Measurements from ENCODE around the gene TIMM10.

The TIMM10 gene

GRCh38 chr11:57530596-57531507 lies at the start of gene TIMM10:
Gene TIMM10 (minus strand): TSS chr11:57530754. CDS start chr11:57530189, 565 bp downstream.
- DNase-seq (ENCODE audit: low read depth in 2 of 2): peak; percentile 91 to 94

GRCh38 chr11:57574061-57574460 lies 43.5 kb upstream of the TIMM10 start:
- DNase-seq (ENCODE audit: low read depth in 2 of 2): no peak

GRCh38 chr11:57571606-57572005 lies 41.1 kb upstream of the TIMM10 start:
- no peak for DNase-seq (ENCODE audit: low read depth in 2 of 2)

GRCh38 chr11:57568330-57568766 lies 37.8 kb upstream of the TIMM10 start:
- peak in 1 of 2 donors; percentile 73 for DNase-seq (ENCODE audit: low read depth in 2 of 2)

GRCh38 chr11:57567515-57568329 lies 37.2 kb upstream of the TIMM10 start, which contains the start of gene UBE2L6:
Gene UBE2L6 (minus strand): TSS chr11:57567672. CDS start chr11:57567611, 61 bp downstream.
- DNase-seq (ENCODE audit: low read depth in 2 of 2): peak; percentile 18 to 75

- DNase-seq (ENCODE audit: low read depth in 2 of 2): peak; percentile 13 to 25
Measured at GRCh38 chr11:57566905-57567514, 36.5 kb upstream of the TIMM10 start.

- peak in 1 of 2 donors; percentile 20 for DNase-seq (ENCODE audit: low read depth in 2 of 2)
Measured at GRCh38 chr11:57566005-57566904, 35.7 kb upstream of the TIMM10 start.

GRCh38 chr11:57562596-57562995 lies 32.0 kb upstream of the TIMM10 start:
- DNase-seq (ENCODE audit: low read depth in 2 of 2): no peak

GRCh38 chr11:57560146-57560545 lies 29.6 kb upstream of the TIMM10 start:
- no peak for DNase-seq (ENCODE audit: low read depth in 2 of 2)

GRCh38 chr11:57556041-57556440 lies 25.5 kb upstream of the TIMM10 start:
- DNase-seq (ENCODE audit: low read depth in 2 of 2): no peak

GRCh38 chr11:57555393-57555792 lies 24.8 kb upstream of the TIMM10 start:
- no peak for DNase-seq (ENCODE audit: low read depth in 2 of 2)

- DNase-seq (ENCODE audit: low read depth in 2 of 2): no peak
Measured at GRCh38 chr11:57552479-57552878, 21.9 kb upstream of the TIMM10 start.

GRCh38 chr11:57551941-57552340 lies 21.4 kb upstream of the TIMM10 start:
- DNase-seq (ENCODE audit: low read depth in 2 of 2): no peak

GRCh38 chr11:57549983-57550382 lies 19.4 kb upstream of the TIMM10 start:
- DNase-seq (ENCODE audit: low read depth in 2 of 2): no peak

- DNase-seq (ENCODE audit: low read depth in 2 of 2): no peak
Measured at GRCh38 chr11:57547854-57548377, 17.4 kb upstream of the TIMM10 start.

- no peak for DNase-seq (ENCODE audit: low read depth in 2 of 2)
Measured at GRCh38 chr11:57546869-57547475, 16.4 kb upstream of the TIMM10 start.

- DNase-seq (ENCODE audit: low read depth in 2 of 2): no peak
Measured at GRCh38 chr11:57546451-57546850, 15.9 kb upstream of the TIMM10 start.

GRCh38 chr11:57545883-57546282 lies 15.3 kb upstream of the TIMM10 start:
- no peak for DNase-seq (ENCODE audit: low read depth in 2 of 2)

- no peak for DNase-seq (ENCODE audit: low read depth in 2 of 2)
Measured at GRCh38 chr11:57544566-57544965, 14.0 kb upstream of the TIMM10 start.

GRCh38 chr11:57543593-57543992 lies 13.0 kb upstream of the TIMM10 start:
- DNase-seq (ENCODE audit: low read depth in 2 of 2): no peak
